HepG2 (cell line): ENCODE results near the gene KLC4. TPM values are rescaled to one million over a fixed set of nuclear protein-coding genes. Genes with fewer than 3 reads are reported as not detected.

Experiments
- BRD4 ChIP-seq: sonication (generic); formaldehyde crosslinking; IDR thresholded peaks from 2 replicates; pipeline ENCODE4 v1.4.0; 2020; ENCODE audit warnings: missing genetic modification reagents
- FOXK2 ChIP-seq: fragments of 450-650 bp; IDR thresholded peaks from 2 replicates; pipeline ENCODE4 v1.6.1; 2016
- GABPA ChIP-seq, 2 experiments: IDR thresholded peaks; 2 replicates each; pipeline ENCODE4 v1.6.1; 2011 to 2016; ENCODE audit warnings: low read depth in 2 of 2, low read length in 1 of 2, missing biosample characterization in 1 of 2, missing genetic modification characterization in 1 of 2
- HDAC2 ChIP-seq: sonication (generic); formaldehyde crosslinking; IDR thresholded peaks from 2 replicates; pipeline ENCODE4 v1.4.0; 2020; ENCODE audit warnings: missing genetic modification reagents
- MED8 ChIP-seq: sonication (generic); formaldehyde crosslinking; IDR thresholded peaks from 2 replicates; pipeline ENCODE4 v1.8.1; 2023; ENCODE audit warnings: mild to moderate bottlenecking, missing genetic modification reagents; ENCODE audit not compliant: insufficient replicate concordance
- PAWR ChIP-seq: sonication (generic); formaldehyde crosslinking; IDR thresholded peaks from 2 replicates; pipeline ENCODE4 v1.4.0; 2020; ENCODE audit warnings: missing genetic modification reagents, mild to moderate bottlenecking, borderline replicate concordance
- ZBTB2 ChIP-seq: sonication (generic); formaldehyde crosslinking; IDR thresholded peaks from 2 replicates; pipeline ENCODE4 v1.8.0; 2022; ENCODE audit warnings: low read depth, missing genetic modification reagents
- ZNF446 ChIP-seq: sonication (generic); formaldehyde crosslinking; IDR thresholded peaks from 2 replicates; pipeline ENCODE4 v1.5.0; 2020; ENCODE audit warnings: mild to moderate bottlenecking, missing genetic modification reagents
- ZNF484 ChIP-seq: sonication (generic); formaldehyde crosslinking; IDR thresholded peaks from 2 replicates; pipeline ENCODE4 v1.5.1; 2020; ENCODE audit warnings: mild to moderate bottlenecking, low read depth, missing genetic modification reagents, borderline replicate concordance
- ZSCAN29 ChIP-seq: sonication (generic); formaldehyde crosslinking; conservative IDR thresholded peaks from 2 replicates; pipeline ENCODE4 v1.4.0; 2020; ENCODE audit warnings: mild to moderate bottlenecking, missing genetic modification reagents
- polyA plus RNA-seq, 8 experiments: library from polyadenylated mRNA; depleted of rRNA in 3 of 8; stranded (reverse) in 7 of 8; unstranded in 1 of 8; fragments of >200 nt; fragmentation: Illumina TruSeq in 4 of 8; extraction: Trizol in 4 of 8; gene quantifications; 2 replicates each; pipeline versions ENCODE4 v1.2.1 to v1.2.3, GENCODE V29; 2011 to 2016; ENCODE audit warnings: low read depth in 4 of 8, missing spikeins in 1 of 8, mixed read lengths in 1 of 8; ENCODE audit not compliant: insufficient read depth in 1 of 8
- total RNA-seq, 5 experiments: library from RNA; depleted of rRNA; stranded (reverse); fragments of >200 nt; fragmentation: Illumina TruSeq; extraction: Trizol; gene quantifications; 2 replicates each; pipeline ENCODE4 v1.2.3, GENCODE V29; 2016; ENCODE audit warnings: low read depth in 1 of 5
- TF ChIP-seq, protein P1 (sequence below): sonication (generic); formaldehyde crosslinking; IDR thresholded peaks from 2 replicates; pipeline ENCODE4 v1.9.0; 2021; ENCODE audit warnings: missing genetic modification reagents, borderline replicate concordance
- TF ChIP-seq, protein P2 (sequence below): sonication (generic); formaldehyde crosslinking; IDR thresholded peaks from 2 replicates; pipeline ENCODE4 v1.4.0; 2020; ENCODE audit warnings: missing genetic modification reagents, low read depth, mild to moderate bottlenecking, borderline replicate concordance
- TF ChIP-seq, protein P3 (sequence below): sonication (generic); formaldehyde crosslinking; IDR thresholded peaks from 2 replicates; pipeline ENCODE4 v1.8.0; 2022; ENCODE audit warnings: missing genetic modification reagents, mild to moderate bottlenecking, inconsistent platforms, borderline replicate concordance
- TF ChIP-seq, protein P4 (sequence below): sonication (generic); formaldehyde crosslinking; IDR thresholded peaks from 2 replicates; pipeline ENCODE4 v1.8.1; 2023; ENCODE audit warnings: missing genetic modification reagents, mild to moderate bottlenecking, borderline replicate concordance
- TF ChIP-seq, protein P5 (sequence below): sonication (generic); formaldehyde crosslinking; IDR thresholded peaks from 2 replicates; pipeline ENCODE4 v1.5.0; 2020; ENCODE audit warnings: missing genetic modification reagents, mild to moderate bottlenecking, borderline replicate concordance
- TF ChIP-seq, protein P6 (sequence below): sonication (generic); formaldehyde crosslinking; IDR thresholded peaks from 2 replicates; pipeline ENCODE4 v1.9.0; 2021; ENCODE audit warnings: missing genetic modification reagents, mild to moderate bottlenecking, borderline replicate concordance
- TF ChIP-seq, protein P7 (sequence below): sonication (generic); formaldehyde crosslinking; IDR thresholded peaks from 2 replicates; pipeline ENCODE4 v1.8.0; 2022; ENCODE audit warnings: mild to moderate bottlenecking, missing genetic modification reagents, moderate library complexity

The KLC4 gene
- total and polyA plus RNA-seq, 2 of the 13 experiments (the other 11 are each of a cell fraction or from before 2014, with no cell fraction given) = 45.4 to 70.4 TPM

DNA sequence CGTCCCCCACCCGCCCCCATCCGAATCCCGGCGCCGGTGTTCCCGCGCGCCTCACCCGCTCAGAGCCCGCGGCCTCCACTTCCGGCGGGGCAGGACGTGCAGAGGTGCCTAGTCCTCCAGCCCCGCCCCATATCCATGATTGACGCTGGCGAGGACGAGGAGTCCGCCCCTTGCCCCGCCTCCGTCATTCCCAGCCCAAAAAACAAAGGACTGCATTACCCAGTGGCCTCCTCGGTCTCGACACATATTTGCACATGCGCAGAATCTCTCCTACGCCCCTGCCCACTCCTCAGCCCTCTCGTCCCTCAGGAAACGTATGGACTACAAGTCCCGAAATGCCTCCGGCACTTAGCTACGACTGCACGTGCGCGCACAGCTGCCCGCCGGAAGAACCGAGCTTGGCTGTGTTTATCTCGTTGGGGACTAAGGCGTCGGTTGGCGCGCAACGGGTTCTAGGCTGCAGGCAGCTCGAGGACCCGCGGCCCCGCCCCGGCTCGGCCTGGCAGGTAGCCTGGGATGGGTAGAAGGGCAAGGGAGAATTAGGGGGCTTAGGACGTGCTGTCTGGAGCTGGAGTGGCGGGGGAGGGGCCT, 45.5 kb upstream of the KLC4 start, which contains the start of the genes KLHDC3 and MEA1 (continued):
- TF ChIP-seq, protein P1, sequence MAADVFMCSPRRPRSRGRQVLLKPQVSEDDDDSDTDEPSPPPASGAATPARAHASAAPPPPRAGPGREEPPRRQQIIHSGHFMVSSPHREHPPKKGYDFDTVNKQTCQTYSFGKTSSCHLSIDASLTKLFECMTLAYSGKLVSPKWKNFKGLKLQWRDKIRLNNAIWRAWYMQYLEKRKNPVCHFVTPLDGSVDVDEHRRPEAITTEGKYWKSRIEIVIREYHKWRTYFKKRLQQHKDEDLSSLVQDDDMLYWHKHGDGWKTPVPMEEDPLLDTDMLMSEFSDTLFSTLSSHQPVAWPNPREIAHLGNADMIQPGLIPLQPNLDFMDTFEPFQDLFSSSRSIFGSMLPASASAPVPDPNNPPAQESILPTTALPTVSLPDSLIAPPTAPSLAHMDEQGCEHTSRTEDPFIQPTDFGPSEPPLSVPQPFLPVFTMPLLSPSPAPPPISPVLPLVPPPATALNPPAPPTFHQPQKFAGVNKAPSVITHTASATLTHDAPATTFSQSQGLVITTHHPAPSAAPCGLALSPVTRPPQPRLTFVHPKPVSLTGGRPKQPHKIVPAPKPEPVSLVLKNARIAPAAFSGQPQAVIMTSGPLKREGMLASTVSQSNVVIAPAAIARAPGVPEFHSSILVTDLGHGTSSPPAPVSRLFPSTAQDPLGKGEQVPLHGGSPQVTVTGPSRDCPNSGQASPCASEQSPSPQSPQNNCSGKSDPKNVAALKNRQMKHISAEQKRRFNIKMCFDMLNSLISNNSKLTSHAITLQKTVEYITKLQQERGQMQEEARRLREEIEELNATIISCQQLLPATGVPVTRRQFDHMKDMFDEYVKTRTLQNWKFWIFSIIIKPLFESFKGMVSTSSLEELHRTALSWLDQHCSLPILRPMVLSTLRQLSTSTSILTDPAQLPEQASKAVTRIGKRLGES (CRISPR knock-in tag) = no peak
- TF ChIP-seq, protein P2, sequence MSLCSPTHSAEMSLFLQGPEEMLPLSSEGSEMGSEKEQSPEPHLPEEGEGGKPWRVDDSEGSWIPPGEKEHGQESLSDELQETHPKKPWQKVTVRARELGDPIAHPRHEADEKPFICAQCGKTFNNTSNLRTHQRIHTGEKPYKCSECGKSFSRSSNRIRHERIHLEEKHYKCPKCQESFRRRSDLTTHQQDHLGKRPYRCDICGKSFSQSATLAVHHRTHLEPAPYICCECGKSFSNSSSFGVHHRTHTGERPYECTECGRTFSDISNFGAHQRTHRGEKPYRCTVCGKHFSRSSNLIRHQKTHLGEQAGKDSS = 0 out of 2 replicates have a peak, but pooled peaks have one; percentile 70
- TF ChIP-seq ZBTB2 (CRISPR knock-in tag) = 0 out of 2 replicates have a peak, but pooled peaks have one; percentile 77
- TF ChIP-seq, protein P3, sequence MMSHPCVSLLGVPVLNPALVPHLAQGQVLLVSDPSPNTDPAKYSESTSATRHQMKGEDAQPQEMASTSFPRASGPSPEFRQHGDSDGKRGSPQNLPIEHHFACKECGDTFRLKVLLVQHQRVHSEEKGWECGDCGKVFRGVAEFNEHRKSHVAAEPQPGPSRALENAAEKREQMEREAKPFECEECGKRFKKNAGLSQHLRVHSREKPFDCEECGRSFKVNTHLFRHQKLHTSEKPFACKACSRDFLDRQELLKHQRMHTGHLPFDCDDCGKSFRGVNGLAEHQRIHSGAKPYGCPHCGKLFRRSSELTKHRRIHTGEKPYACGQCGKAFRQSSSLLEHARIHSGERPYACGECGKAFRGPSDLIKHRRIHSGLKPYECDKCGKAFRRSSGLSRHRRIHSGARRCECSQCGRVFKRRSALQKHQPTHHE = no peak
- peak; percentile 62 for TF ChIP-seq GABPA (IDR thresholded peaks at IDR 0.05; ENCODE audit: low read depth, low read length)
- peak; percentile 94 for TF ChIP-seq GABPA (CRISPR knock-in tag; IDR thresholded peaks at IDR 0.05; ENCODE audit: low read depth)
- TF ChIP-seq ZNF484 (CRISPR knock-in tag) = no peak
- TF ChIP-seq PAWR (CRISPR knock-in tag) = no peak
- no peak for TF ChIP-seq ZSCAN29 (CRISPR knock-in tag)
- TF ChIP-seq MED8 (CRISPR knock-in tag) = no peak
- TF ChIP-seq, protein P4, sequence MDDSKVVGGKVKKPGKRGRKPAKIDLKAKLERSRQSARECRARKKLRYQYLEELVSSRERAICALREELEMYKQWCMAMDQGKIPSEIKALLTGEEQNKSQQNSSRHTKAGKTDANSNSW (CRISPR knock-in tag) = no peak
- TF ChIP-seq, protein P5, sequence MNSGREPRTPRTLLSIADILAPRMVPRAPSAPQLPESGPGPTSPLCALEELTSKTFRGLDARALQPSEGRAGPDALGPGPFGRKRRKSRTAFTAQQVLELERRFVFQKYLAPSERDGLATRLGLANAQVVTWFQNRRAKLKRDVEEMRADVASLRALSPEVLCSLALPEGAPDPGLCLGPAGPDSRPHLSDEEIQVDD = no peak
- TF ChIP-seq HDAC2 = peak; percentile 72; the same call in 1 of the 2 replicates
- TF ChIP-seq, protein P6, sequence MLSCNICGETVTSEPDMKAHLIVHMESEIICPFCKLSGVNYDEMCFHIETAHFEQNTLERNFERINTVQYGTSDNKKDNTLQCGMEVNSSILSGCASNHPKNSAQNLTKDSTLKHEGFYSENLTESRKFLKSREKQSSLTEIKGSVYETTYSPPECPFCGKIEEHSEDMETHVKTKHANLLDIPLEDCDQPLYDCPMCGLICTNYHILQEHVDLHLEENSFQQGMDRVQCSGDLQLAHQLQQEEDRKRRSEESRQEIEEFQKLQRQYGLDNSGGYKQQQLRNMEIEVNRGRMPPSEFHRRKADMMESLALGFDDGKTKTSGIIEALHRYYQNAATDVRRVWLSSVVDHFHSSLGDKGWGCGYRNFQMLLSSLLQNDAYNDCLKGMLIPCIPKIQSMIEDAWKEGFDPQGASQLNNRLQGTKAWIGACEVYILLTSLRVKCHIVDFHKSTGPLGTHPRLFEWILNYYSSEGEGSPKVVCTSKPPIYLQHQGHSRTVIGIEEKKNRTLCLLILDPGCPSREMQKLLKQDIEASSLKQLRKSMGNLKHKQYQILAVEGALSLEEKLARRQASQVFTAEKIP (CRISPR knock-in tag) = no peak
- peak; percentile 96 for TF ChIP-seq FOXK2
- TF ChIP-seq, protein P7, sequence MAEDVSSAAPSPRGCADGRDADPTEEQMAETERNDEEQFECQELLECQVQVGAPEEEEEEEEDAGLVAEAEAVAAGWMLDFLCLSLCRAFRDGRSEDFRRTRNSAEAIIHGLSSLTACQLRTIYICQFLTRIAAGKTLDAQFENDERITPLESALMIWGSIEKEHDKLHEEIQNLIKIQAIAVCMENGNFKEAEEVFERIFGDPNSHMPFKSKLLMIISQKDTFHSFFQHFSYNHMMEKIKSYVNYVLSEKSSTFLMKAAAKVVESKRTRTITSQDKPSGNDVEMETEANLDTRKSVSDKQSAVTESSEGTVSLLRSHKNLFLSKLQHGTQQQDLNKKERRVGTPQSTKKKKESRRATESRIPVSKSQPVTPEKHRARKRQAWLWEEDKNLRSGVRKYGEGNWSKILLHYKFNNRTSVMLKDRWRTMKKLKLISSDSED (CRISPR knock-in tag) = no peak
- TF ChIP-seq BRD4 (CRISPR knock-in tag) = no peak
- peak; percentile 9; the same call in 1 of the 2 replicates for TF ChIP-seq ZNF446
